Neural crest cell (in vitro differentiated cells): ENCODE data around the gene PLEKHA6. TPM values are rescaled to one million over a fixed set of nuclear protein-coding genes. Genes with fewer than 3 reads are reported as not detected.

Experiments
- DNase-seq: peaks from one replicate; pipeline ENCODE4 v3.0.0; 2021; ENCODE audit warnings: low read depth, mixed read lengths, low spot score
- H3K27ac Mint-ChIP-seq: one replicate; pipeline ENCODE4 v1.8.0; 2021; ENCODE audit warnings: mild to moderate bottlenecking, mixed read lengths; ENCODE audit not compliant: unreplicated experiment
- H3K27me3 Mint-ChIP-seq: 2 replicates; pipeline ENCODE4 v1.8.0; 2021; ENCODE audit warnings: low read depth, mild to moderate bottlenecking, mixed read lengths
- H3K36me3 Mint-ChIP-seq: 2 replicates; pipeline ENCODE4 v1.8.0; 2021; ENCODE audit warnings: low read depth, mild to moderate bottlenecking, mixed read lengths
- H3K4me1 Mint-ChIP-seq: 2 replicates; pipeline ENCODE4 v1.8.0; 2021; ENCODE audit warnings: mixed read lengths
- H3K4me3 Mint-ChIP-seq: one replicate; pipeline ENCODE4 v1.8.0; 2021; ENCODE audit warnings: mild to moderate bottlenecking, mixed read lengths
- H3K9me3 Mint-ChIP-seq: 2 replicates; pipeline ENCODE4 v1.8.0; 2021; ENCODE audit warnings: mixed read lengths
- CTCF ChIP-seq: fragments of 200-600 bp; sonication (generic); conservative IDR thresholded peaks from 2 replicates; pipeline ENCODE4 v1.5.0; 2021; ENCODE audit warnings: antibody characterized with exemption, mild to moderate bottlenecking
- total RNA-seq: library from RNA; stranded (reverse); gene quantifications from 2 replicates; pipeline ENCODE4 v1.2.1, GENCODE V29; 2021

PLEKHA6 gene
- total RNA-seq, 1 donor from 2014 or later = 4.5 TPM

- H3K27ac Mint-ChIP-seq = no peak overlapping the region
- DNase-seq = no peak
- no peak for TF ChIP-seq CTCF
- H3K4me3 Mint-ChIP-seq = no peak overlapping the region
- H3K9me3 Mint-ChIP-seq = peaks cover 4% of the 10 kb centered on the region
- peaks cover 9% of the 10 kb centered on the region for H3K27me3 Mint-ChIP-seq
- H3K4me1 Mint-ChIP-seq = no peaks in the 10 kb centered on the region
- H3K36me3 Mint-ChIP-seq = peaks cover 2% of the 10 kb centered on the region
Observed at GRCh38 chr1:204390751-204391466, 31.2 kb upstream of the PLEKHA6 start.

- Mint-ChIP-seq H3K27me3 (peaks cover 11% of the 10 kb centered on the region), H3K9me3 (no peaks in the 10 kb centered on the region), H3K4me1 (no peaks in the 10 kb centered on the region), H3K4me3 (no peak overlapping the region), H3K36me3 (no peaks in the 10 kb centered on the region), H3K27ac (no peak overlapping the region)
- TF ChIP-seq CTCF = no peak
- no peak for DNase-seq
Observed at GRCh38 chr1:204385727-204386126, 26.0 kb upstream of the PLEKHA6 start.

GRCh38 chr1:204384636-204385352 is 25.1 kb upstream of the PLEKHA6 start:
- Mint-ChIP-seq H3K9me3 (no peaks in the 10 kb centered on the region), H3K4me1 (no peaks in the 10 kb centered on the region), H3K36me3 (no peaks in the 10 kb centered on the region), H3K27ac (no peak overlapping the region), H3K27me3 (peaks cover 15% of the 10 kb centered on the region), H3K4me3 (no peak overlapping the region)
- no peak for TF ChIP-seq CTCF
- DNase-seq = no peak

- no peak for DNase-seq
- TF ChIP-seq CTCF = no peak
- Mint-ChIP-seq H3K4me1 (peaks cover 3% of the 10 kb centered on the region), H3K36me3 (no peaks in the 10 kb centered on the region), H3K4me3 (no peak overlapping the region), H3K27ac (no peak overlapping the region), H3K9me3 (no peaks in the 10 kb centered on the region), H3K27me3 (peaks cover 27% of the 10 kb centered on the region)
Observed at GRCh38 chr1:204383163-204383904, 23.6 kb upstream of the PLEKHA6 start.

- Mint-ChIP-seq H3K4me1 (peaks cover 9% of the 10 kb centered on the region), H3K27me3 (peaks cover 33% of the 10 kb centered on the region), H3K36me3 (no peaks in the 10 kb centered on the region), H3K9me3 (no peaks in the 10 kb centered on the region), H3K4me3 (no peak overlapping the region), H3K27ac (no peak overlapping the region)
- DNase-seq = no peak
- no peak for TF ChIP-seq CTCF
Observed at GRCh38 chr1:204382714-204383083, 23.0 kb upstream of the PLEKHA6 start.
